Activated effector memory CD4-positive, alpha-beta T cell treated with Interleukin-2 at 50 U/mL for 16 hours (primary cell): ENCODE measurements around the gene PLEKHG2.
"Not testable (repeated sequence)": the region's sequence is repeated elsewhere in the genome, so short reads cannot be mapped to it uniquely, and the experiment has no call there.

Experiments
- DNase-seq: peaks from one replicate; pipeline ENCODE4 v3.0.0-alpha.2; 2020

The PLEKHG2 gene, protein sequence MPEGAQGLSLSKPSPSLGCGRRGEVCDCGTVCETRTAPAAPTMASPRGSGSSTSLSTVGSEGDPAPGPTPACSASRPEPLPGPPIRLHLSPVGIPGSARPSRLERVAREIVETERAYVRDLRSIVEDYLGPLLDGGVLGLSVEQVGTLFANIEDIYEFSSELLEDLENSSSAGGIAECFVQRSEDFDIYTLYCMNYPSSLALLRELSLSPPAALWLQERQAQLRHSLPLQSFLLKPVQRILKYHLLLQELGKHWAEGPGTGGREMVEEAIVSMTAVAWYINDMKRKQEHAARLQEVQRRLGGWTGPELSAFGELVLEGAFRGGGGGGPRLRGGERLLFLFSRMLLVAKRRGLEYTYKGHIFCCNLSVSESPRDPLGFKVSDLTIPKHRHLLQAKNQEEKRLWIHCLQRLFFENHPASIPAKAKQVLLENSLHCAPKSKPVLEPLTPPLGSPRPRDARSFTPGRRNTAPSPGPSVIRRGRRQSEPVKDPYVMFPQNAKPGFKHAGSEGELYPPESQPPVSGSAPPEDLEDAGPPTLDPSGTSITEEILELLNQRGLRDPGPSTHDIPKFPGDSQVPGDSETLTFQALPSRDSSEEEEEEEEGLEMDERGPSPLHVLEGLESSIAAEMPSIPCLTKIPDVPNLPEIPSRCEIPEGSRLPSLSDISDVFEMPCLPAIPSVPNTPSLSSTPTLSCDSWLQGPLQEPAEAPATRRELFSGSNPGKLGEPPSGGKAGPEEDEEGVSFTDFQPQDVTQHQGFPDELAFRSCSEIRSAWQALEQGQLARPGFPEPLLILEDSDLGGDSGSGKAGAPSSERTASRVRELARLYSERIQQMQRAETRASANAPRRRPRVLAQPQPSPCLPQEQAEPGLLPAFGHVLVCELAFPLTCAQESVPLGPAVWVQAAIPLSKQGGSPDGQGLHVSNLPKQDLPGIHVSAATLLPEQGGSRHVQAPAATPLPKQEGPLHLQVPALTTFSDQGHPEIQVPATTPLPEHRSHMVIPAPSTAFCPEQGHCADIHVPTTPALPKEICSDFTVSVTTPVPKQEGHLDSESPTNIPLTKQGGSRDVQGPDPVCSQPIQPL (N-terminal part only)

DNA sequence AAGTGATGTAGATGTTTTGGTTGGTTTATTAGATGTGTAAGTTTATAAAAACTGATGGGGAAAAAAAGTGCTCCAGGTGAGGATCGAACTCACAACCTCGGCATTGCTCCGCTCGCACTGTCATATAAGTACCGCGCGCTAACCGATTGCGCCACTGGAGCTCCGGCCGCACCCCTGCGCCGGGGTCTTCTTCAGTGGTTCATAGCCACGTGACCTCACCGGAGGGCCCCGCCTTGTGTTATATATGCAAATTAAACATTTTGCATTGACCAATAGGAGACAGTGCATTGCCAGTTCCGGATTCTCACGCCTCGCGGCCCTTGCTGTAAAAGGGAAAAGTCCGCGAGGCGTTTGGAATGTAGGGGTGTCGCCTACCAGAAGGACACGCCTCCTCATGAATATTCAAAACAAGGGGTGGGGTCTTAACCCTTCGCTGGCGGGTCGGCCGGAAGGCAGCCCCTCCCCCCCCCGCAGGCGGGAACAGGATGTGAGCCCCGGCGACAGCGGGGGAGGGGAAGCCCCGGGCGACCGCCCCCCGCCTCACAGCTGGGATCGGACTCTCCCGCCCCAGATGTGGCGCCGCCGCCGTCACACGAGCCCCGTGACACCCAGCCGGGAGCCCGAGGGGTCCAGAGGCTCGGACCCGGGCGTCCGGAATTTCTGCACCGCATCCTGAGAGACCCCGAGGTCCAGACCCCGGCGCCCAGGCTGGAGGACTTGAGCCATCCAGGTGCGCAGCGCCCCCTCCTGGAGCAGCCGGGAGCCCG, at the start of gene PLEKHG2:
TSS of gene PLEKHG2 (plus strand) at position 570 of the 767 bp plus-strand sequence. CDS start 1,418 bp downstream, outside the sequence.
- DNase-seq = peak; percentile 91

- DNase-seq = no peak
Measured at GRCh38 chr19:39362682-39363657, 49.5 kb upstream of the PLEKHG2 start.

- DNase-seq = no peak
Measured at GRCh38 chr19:39363901-39364457, 48.5 kb upstream of the PLEKHG2 start.

- no peak for DNase-seq
Measured at GRCh38 chr19:39365531-39365930, 46.9 kb upstream of the PLEKHG2 start.

DNA sequence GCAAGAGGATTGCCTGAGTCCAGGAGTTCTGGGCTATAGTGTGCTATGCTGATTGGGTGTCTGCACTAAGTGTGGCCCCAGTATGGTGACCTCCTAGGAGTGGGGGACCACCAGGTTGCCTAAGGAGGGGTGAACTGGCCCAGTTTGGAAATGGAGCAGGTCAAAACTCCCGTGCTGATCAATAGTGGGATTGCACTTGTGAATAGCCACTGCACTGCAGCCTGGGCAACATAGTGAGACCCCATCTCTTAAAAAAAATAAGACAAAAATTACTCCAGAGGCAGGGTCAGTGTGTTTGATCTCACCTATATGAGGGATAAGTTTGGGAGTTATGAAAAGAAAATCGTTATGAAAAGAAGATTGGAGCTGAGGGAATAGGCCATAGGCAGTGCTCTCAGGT, 43.3 kb upstream of the PLEKHG2 start:
- DNase-seq = no peak

GRCh38 chr19:39370735-39371134, 41.7 kb upstream of the PLEKHG2 start:
- no peak for DNase-seq

DNA sequence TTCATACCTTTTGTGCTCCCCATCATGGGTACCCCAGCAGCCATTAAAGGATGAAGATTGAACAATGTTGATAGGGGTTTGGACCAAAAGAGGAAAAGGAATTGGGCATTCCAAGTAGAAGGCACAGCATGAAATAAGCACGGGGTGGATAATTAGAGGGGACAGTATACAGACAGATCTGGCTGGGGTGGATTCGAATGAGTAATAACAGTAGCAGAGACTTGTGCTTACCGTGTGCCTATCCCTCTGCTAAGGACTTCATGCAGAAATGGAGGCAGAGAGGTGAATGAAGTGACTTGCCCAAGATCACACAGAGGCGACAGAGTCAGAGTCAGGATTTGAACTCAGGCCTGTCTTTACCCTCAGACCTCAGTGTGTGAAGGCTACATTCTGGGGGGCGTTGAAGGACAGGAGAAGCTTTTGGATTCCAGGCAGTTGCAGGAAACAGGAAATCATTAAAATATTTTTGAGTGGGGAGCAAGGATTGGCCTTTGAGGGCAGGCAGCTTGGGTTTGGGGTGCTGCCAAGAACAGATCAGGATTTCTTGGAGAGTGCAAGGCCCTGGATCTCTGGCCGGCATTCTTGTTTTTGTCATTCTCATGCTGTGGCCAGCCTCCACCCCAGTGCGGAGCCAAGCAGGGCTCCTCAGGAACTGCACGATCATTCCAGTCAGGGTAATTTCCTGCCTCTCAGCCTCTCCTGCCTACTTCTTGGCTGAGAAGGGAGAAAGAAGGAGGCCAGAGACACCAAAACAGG, 40.2 kb upstream of the PLEKHG2 start:
- DNase-seq = no peak

GRCh38 chr19:39372941-39373340, 39.5 kb upstream of the PLEKHG2 start:
- no peak for DNase-seq

GRCh38 chr19:39375929-39376328, 36.5 kb upstream of the PLEKHG2 start:
- DNase-seq = no peak

DNA sequence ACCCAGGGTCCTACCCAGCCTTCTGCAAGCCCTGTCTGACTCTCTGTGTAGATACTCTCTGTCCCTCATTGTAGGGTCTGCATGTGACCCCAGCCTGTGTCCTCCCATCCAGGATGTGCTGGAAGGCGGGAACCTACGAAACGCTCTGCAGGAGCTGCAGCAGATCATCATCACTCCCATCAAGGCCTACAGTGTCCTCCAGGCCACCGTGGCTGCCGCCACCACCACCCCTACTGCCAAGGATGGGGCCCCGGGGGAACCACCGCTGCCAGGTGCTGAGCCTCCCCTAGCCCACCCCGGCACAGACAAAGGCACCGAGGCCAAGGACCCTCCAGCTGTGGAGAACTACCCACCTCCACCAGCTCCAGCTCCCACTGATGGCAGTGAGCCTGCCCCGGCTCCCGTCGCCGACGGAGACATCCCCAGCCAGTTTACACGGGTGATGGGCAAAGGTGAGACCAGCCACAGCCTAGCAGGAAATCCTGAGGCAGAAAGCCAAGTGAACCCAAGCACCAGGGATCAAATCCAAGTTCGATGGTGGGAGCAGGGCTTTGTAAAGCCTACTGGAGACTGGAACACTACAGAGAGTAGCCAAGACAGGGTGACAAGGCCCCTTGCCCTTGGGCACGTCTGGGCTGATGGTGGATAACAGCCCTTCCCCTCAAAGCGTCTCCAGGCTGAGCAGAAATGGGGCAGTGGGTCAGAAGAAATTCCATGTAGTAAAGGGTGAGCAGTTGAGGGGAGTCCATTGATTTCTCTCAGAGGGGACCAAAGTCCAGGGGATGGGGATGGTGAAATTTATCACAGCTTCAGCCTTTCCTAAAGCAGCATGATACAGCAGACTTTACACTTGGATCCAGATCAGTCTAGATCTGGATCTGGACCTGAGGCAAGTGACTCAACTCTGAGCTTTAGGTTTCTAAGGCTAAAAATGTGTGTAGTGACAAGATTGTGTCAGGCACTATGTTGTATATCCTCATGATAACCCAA, 34.8 kb upstream of the PLEKHG2 start:
- DNase-seq = no peak

GRCh38 chr19:39379366-39379765, 33.1 kb upstream of the PLEKHG2 start:
- DNase-seq = not testable (repeated sequence)

DNA sequence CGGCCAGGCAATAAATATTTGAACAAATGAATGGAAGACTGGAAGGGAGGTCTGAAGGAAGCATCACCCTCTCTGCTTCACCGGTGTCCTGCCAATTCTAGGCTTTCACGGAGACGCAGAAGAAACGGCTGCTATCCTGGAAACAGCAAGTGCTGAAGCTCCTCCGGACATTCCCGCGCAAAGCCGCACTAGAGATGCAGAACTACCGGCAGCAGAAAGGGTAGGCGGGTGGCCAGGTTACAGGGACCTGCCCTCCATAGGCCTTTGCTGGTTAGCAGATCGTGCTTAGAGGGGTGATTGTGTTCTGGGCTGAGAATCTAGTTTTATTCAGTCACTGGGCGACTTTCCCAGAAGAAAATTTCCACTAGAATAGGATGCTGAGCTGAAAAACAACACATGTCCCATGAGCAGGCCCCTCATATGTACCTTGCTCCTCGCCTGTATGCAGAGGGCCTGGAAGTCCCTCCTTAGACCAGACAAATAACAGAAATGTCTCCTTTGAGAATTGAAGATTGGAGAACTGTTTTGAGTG, 32.5 kb upstream of the PLEKHG2 start:
- DNase-seq = no peak

- no peak for DNase-seq
Measured at GRCh38 chr19:39380521-39381502, 31.7 kb upstream of the PLEKHG2 start.

DNA sequence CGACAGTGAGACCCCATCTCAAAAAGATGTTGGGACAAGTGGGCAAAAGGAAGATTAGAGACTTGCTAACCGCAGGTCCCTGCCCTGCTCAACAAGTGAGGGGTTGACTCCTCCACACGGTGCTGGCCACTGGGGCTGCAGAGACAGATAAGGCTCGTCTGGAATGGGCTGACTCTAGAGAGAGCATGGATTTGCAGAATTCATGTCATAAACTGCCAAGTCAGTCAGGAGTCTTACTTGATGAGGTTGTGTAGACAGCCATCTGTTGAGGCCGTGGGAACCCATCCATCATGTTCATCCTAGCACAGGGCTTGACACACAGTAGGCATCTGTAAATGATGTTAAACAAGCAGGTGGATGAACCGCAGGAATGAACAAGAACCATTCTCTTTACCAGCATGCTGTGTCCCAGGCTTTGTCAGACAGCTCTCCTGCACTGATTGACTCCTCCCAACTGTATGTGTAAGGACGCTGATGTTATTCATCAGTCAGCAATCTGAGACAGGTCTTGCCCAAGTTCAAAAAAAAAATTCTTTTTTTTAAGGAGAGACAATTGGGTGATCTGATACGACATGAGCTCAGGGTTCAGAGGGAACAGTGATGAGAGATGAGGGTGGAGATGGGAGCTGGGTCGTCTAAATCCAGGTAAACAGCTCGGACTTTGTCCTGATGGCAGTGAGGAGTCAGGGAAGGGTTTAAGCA, 30.4 kb upstream of the PLEKHG2 start:
- no peak for DNase-seq

DNA sequence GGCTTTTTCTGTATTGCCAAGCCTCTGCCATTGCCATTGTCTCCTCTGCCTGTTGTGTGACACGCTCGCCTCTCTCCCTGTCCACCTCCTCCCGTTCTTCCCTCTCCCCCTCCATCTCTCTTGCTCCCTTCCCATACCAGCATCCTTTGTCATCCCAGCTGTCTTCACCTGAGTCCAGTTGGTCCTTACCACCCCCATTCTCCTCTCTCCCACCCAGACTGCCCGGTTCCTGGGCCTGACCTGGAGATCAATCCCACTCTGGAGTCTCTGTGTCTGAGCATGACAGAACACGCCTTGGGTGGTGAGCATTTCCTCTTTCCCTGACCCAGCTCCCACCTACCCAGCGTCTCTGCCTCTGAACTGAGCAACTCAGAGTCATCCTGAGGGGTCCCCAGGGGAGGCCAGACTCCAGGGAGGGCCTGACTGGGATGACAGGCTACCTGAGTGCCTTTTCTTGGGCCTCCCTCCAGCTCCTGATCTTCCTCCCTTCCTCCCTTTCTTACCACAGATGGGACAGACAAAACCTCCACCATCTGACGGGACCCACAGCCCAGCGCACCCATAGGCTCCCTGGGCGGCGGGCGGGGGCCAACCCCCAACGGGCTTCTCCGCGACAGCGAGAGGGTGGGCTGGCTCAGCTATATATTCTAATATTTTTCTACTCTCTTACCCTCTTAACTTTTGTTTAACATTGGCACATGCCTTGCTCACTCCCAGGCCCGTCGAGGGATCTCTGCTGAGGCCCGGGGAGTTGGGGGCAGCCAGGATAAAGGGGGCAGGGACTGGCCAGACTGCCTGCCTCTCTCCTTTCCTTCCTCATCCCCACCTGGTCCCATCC, 29.3 kb upstream of the PLEKHG2 start:
- no peak for DNase-seq
